ENCODE data around the gene TBX1.

GRCh38 chr22:19810381-19811201, 50.0 kb downstream of the TBX1 start:
- TF ChIP-seq, protein P1, sequence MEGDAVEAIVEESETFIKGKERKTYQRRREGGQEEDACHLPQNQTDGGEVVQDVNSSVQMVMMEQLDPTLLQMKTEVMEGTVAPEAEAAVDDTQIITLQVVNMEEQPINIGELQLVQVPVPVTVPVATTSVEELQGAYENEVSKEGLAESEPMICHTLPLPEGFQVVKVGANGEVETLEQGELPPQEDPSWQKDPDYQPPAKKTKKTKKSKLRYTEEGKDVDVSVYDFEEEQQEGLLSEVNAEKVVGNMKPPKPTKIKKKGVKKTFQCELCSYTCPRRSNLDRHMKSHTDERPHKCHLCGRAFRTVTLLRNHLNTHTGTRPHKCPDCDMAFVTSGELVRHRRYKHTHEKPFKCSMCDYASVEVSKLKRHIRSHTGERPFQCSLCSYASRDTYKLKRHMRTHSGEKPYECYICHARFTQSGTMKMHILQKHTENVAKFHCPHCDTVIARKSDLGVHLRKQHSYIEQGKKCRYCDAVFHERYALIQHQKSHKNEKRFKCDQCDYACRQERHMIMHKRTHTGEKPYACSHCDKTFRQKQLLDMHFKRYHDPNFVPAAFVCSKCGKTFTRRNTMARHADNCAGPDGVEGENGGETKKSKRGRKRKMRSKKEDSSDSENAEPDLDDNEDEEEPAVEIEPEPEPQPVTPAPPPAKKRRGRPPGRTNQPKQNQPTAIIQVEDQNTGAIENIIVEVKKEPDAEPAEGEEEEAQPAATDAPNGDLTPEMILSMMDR (IDR thresholded peaks at IDR 0.05) = no peak
- TF ChIP-seq EZH2phosphoT487 (IDR thresholded peaks at IDR 0.05) = no peak
- TF ChIP-seq EZH2 (IDR thresholded peaks at IDR 0.05) = no peak

Measured in neural progenitor cell (in vitro differentiated cells).